GM12874 (cell line): ENCODE results near the gene LPIN1.

Source experiments
- TF ChIP-seq, protein P1 (sequence below): IDR thresholded peaks from 2 replicates; pipeline ENCODE4 v1.5.1; 2011; ENCODE audit warnings: low read depth, mild to moderate bottlenecking, control low read depth, low read length, moderate library complexity; ENCODE audit not compliant: insufficient read depth

The LPIN1 gene

DNA sequence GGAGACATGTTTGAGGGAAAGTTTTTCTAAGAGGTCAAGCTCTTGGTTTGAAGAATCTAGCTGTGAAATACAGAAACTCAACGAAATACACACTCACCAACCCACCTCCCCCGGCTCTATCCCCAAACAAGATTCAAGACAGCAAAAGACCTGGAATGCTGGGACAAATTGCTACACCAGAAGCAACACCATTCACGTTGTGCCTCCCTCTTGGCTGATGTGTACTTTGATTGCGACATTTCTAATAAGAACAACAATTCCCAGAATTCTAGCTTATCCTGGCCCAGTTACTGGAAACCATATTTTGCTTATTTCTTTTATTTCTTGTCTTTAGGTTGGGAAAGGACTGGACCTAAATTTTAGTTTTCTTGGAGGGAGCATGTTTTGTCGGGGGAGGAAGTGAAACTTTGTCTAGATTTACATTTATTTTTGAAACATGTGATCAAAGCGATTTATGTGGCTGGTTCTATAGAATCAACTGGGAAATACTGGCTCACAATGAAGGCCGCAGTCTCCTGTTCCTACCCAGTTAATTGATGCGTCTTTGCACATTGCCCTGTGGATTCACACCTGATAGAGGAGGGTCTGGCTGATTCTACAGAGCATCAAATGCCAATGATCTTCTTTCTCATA, 29.6 kb upstream of the LPIN1 start:
- TF ChIP-seq, protein P1, sequence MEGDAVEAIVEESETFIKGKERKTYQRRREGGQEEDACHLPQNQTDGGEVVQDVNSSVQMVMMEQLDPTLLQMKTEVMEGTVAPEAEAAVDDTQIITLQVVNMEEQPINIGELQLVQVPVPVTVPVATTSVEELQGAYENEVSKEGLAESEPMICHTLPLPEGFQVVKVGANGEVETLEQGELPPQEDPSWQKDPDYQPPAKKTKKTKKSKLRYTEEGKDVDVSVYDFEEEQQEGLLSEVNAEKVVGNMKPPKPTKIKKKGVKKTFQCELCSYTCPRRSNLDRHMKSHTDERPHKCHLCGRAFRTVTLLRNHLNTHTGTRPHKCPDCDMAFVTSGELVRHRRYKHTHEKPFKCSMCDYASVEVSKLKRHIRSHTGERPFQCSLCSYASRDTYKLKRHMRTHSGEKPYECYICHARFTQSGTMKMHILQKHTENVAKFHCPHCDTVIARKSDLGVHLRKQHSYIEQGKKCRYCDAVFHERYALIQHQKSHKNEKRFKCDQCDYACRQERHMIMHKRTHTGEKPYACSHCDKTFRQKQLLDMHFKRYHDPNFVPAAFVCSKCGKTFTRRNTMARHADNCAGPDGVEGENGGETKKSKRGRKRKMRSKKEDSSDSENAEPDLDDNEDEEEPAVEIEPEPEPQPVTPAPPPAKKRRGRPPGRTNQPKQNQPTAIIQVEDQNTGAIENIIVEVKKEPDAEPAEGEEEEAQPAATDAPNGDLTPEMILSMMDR = no peak

DNA sequence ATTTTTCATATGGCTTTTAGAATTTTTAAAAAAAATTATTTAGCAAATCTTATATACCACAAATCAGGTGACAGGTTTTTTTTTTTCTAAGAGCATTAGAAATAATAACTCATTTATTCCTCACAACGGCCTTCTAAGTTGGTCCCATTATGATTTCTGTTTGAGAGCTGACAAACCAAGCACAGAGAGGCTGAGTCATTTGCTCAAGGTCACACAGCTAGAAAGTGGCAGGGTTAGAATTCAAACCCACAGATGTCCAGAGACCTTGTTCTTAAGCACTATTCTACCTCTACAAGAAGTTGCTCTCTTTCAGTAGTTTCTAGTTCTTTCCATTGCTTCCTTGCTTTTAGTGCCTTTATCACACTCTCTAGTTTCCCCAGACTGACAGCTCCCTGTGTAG, 28.8 kb upstream of the LPIN1 start:
- TF ChIP-seq, protein P1 = no peak

DNA sequence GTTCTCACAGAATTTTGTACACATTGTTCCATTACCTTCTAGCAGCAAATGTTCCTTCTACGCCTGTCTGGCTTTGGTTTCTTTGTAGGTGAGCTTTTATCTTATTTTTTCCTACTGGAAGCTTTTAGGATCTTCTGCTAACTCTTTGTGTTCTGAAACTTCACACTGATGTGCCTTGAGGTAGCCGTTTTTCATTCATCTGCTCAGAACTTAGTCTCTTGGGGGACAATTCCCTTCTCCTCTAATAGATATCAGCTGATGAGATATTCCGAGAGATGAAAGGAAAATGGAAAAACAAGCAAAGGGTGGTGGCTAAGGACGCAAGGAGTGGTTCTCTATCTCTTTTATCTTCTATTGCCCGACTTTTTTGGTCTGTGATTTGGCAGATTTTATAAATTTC, 27.8 kb upstream of the LPIN1 start:
- TF ChIP-seq, protein P1 = no peak

DNA sequence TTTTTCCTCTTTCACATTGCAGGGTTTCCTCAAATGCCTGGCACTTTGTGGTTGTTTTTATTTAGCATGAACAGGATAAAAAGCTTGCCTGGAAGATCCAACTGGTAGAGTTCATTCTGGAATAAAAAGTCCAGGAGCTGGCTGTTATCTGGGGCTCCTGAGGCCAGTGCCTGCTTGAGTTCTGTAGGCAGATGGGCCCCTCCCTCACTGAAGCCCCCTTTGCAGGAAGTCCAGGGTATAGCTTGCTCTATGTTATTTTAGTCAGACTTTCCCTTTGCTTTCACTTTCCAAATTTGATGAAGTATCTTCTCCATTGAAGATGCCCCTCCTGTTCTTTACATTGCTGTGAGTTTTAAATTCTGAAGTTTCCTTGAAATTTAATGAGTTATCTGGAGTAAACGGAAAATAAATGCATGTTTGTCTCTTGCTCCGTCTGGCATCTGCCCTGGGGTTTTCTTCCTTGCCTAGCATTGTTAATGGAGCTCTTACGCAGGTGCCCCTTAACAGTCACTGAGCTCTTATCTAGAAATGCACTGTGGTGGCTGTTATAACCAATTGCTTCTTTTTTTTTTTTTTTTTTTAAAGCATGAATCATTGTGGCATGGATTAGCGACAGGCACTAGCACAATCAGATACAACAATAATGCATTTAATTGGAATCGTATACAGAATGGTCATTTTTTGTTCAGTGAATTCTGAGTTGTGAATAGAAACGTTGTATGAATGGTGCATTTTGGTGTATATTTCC, 27.0 kb upstream of the LPIN1 start:
- TF ChIP-seq, protein P1 = no peak

DNA sequence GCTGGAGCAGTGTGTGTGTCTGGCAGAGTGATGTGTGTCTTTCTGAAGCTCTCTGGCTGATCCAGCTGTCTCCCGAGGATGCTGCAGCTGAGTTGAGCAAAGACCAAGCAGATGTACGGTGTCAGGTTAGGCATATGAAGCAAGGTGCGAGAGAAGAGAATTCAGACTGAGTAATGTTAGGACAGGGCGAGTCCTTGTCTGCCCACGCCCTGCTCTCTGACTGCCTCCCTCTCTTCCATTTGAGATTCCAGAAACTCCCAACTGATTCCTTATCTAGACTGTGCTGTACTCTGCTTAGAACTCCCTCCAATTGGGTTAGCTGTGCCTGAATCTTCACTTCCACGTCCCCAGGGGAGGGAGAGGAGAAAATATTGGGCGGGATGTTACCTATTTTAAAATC, 25.7 kb upstream of the LPIN1 start:
- TF ChIP-seq, protein P1 = no peak

DNA sequence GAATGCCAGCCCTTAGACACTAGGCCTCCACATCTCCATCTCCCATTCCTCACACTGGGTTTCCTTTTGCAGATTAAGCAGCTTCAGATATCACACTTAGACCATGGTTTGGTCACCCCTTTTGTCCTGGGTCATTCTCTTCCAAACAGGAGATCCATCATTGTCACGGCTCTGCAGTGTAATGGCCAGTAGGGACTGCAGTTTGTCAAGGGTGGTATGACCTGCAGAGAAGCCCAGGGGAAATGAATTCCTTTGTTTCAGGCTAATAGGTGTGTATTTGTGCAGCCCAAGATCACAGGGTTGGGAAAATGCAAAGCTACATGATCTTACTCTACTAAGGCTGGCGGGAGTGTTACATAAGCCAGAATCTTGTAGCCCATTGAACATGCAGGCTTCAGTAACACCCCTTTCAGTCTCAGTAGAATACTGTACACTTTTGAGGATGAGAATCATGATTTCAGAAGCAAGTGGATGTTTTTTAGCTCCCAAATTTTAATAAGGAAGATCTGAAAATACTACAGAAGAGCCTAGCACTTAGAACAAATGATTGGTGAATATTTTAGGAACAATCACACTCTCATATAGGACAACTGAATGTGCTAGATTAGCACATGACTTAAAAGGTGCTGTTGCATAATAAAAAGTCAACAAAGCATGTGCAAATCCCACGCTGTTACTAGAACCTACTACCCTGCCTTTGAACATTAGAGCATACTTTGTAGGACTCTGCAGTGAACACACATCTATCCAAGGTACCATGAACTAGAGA, 24.0 kb upstream of the LPIN1 start:
- TF ChIP-seq, protein P1 = no peak

DNA sequence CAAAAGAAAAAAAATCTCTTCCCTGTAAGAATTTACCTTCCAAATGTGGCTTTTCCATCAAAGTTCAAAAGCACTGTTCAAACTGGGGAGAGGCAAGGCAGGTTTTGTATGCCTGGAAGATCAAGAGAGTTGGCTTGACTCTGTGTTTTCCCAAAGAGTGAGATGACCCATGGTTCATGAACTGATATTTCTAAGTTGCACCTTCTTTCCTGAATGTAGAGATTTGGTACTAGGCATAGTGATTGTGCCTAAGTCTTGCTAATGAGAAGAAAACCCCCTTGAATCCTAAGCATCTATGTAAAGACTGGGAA, 23.4 kb upstream of the LPIN1 start:
- TF ChIP-seq, protein P1 = no peak
